ENCODE results near the gene TMEM190.

DNA sequence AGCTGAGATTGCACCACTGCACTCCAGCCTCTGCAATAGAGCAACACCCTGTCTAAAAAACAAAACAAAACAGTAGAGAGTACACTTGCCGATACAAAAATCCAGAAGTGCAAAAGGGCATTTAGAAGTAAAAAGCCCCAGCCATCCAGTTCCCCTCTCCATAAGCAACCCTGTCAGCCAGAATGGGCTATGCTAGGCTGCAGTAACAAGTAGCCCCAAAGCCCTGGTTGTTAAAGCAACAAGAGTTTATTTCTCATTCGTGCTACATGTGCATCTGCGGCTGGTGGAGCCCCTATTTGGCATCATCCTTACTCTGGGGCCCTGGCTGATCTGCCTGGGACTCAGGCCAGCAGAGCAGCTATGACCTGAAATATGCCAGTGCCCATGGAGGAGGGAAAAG is 47.9 kb downstream of the TMEM190 start:
- TF ChIP-seq ZNF530 (tag by site-specific recombination; IDR thresholded peaks at IDR 0.05; ENCODE audit: low read depth), result no peak
- TF ChIP-seq YY1 (tag by site-specific recombination; IDR thresholded peaks at IDR 0.05), result no peak
- no peak for TF ChIP-seq ZFP3 (tag by site-specific recombination; IDR thresholded peaks at IDR 0.05; ENCODE audit: low read depth)
- no peak for TF ChIP-seq REST (tag by site-specific recombination; IDR thresholded peaks at IDR 0.05)
- TF ChIP-seq, protein P1, sequence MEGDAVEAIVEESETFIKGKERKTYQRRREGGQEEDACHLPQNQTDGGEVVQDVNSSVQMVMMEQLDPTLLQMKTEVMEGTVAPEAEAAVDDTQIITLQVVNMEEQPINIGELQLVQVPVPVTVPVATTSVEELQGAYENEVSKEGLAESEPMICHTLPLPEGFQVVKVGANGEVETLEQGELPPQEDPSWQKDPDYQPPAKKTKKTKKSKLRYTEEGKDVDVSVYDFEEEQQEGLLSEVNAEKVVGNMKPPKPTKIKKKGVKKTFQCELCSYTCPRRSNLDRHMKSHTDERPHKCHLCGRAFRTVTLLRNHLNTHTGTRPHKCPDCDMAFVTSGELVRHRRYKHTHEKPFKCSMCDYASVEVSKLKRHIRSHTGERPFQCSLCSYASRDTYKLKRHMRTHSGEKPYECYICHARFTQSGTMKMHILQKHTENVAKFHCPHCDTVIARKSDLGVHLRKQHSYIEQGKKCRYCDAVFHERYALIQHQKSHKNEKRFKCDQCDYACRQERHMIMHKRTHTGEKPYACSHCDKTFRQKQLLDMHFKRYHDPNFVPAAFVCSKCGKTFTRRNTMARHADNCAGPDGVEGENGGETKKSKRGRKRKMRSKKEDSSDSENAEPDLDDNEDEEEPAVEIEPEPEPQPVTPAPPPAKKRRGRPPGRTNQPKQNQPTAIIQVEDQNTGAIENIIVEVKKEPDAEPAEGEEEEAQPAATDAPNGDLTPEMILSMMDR (tag by site-specific recombination; IDR thresholded peaks at IDR 0.05), result no peak
- no peak for TF ChIP-seq ZBTB44 (tag by site-specific recombination; IDR thresholded peaks at IDR 0.05)
- TF ChIP-seq PRDM6 (tag by site-specific recombination; IDR thresholded peaks at IDR 0.05), result no peak
- TF ChIP-seq ZSCAN30 (tag by site-specific recombination; IDR thresholded peaks at IDR 0.05), result no peak
- TF ChIP-seq ZNF266 (tag by site-specific recombination; IDR thresholded peaks at IDR 0.05; ENCODE audit: low read depth), result no peak

Data from HEK293 (cell line).